DMS153 treated with DMSO at 0.1 percent for 48 hours (cell line): Measurements from ENCODE around the gene MT1A.
A peak's percentile ranks its signal among the peaks of the same experiment; 100 is the strongest.
"Not testable (repeated sequence)": the region's sequence is repeated elsewhere in the genome, so short reads cannot be mapped to it uniquely, and the experiment has no call there.

Experiments used
- DNase-seq: peaks from one replicate; lab custom pipeline; 2025; ENCODE audit not compliant: unreplicated experiment; lab: John Stamatoyannopoulos, UW

Gene MT1A

DNA sequence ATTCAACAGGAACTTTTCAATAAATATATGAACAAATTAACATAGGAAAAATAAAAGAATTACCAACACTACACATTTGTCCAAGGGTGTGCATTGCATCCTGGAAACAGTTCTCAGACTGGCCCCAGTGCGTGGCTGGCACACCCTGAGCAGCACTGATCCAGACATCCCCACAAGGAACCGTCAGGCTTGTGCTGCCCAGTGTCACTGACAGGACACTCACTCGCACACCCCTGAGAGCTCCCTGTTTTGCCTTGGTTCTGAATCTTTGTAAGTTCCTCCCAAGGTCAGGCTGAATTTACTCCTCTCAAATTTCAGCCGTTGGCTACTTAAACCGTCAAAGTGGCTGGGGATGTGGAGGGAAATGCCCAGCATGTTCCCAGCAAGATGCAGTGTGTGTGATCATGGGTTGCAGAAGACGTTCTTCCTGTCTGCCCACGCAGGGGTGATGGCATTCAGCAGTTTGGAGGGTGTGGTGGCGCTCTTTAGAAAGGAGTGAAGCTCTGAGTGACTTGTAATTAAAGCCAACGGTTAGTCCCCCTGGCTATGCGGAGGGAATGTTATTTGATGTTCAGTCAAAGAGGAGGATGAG is 28.4 kb upstream of the MT1A start:
- DNase-seq = peak; percentile 24

DNA sequence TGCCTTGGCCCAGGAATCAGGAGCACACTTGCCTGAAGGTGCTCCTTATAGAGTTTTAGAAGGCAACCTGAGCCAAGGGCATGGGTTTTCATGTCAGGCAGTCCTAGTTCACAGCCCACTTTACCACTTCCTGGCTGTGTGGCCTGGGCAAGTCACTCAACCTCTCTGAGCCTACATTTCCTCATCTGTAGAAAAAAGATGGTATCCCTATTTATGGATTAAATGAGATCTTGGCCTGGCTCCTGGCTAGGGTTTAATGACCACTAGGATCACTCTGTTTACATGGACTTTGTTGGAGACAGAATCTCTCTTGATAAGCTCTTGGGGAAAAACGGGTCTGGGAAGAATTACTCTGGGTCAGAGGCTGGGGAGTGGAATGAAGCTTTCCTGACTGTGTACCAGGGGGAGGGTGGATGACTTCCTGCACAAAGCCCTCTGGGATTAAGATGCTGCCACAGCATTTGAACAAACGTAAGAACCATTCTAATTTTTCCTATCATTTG is 27.8 kb upstream of the MT1A start:
- no peak for DNase-seq

DNA sequence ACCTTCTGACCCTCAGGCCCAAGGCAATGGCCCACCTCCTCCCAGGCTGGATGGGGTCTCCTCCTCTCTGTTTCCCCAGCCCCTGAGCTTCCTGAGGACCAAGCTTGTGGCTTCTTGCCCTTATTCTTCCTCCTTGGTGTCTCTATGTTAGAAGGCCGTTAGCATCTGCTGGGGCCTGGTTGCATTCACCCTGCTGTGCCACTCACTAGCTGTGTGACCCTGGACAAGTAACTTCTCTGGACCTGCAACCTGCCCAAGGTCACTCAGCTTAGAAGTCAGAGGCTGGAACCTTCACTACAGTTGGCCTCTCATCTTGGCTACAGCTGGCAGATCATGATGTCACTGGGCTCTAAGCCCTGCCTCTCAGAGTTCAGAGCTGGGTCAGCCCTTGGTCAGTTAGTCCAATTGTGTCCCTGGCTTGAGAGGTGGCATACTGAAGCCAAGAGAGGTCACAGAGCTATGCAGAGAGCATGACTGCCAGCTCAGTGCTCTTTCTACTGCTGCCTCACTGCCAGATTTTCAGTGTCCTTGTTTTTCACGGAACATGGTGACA is 27.1 kb upstream of the MT1A start:
- DNase-seq = no peak

DNA sequence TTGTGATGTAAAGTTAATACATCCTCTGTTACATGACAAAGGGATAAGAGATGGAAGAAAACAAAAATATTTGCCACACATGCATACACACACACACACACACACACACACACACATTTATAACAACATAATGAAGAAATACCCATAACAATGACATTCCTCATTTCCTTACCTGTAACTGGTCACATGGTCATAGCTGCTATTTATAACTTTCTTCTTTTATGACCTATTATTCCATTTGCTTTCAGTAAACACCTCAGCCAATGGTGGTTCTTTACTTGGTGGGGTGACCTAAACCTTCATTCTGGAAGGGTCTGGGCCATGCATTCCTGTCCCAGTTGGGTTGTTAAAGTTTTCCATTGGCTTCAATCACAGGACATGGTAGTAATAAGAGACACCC is 24.8 kb upstream of the MT1A start:
- DNase-seq = no peak

DNA sequence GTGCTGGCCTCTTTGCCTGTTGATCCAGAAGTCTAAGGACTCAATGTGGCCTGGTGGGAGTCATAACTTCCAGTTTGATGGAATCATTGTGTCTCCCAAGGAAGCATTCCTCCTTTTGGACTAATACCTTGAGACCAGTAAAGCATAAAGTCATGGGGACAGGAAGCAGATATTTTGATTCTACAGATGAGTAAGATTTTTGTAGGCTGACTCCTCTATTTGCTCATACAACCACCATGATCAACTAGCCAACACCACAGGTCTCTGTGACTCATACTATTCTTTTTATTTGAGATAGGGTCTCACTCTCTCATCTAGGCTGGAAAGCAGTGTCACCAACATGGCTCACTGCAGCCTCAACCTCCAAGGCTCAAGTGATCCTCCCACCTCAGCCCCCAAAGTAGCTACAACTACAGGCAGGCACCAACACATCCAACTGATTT is 23.9 kb upstream of the MT1A start:
- DNase-seq = no peak

DNA sequence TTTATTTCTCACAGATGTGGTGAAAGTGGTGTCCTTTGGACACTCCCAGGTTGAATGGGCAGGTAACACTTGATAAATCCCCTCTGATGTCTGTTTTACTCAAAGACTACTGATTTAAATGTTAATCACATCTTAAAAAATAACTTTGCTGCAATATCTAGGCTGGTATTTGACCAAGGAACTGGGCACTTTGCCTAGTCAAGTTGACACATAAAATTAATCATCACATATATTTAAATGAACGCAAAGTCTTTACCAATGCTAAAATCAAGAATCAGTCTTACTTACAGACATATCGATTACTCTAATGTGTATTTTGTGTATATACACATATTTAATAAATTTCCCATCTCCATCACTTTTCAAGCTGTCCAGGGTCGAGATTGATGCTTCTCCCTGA is 23.1 kb upstream of the MT1A start:
- no peak for DNase-seq

DNA sequence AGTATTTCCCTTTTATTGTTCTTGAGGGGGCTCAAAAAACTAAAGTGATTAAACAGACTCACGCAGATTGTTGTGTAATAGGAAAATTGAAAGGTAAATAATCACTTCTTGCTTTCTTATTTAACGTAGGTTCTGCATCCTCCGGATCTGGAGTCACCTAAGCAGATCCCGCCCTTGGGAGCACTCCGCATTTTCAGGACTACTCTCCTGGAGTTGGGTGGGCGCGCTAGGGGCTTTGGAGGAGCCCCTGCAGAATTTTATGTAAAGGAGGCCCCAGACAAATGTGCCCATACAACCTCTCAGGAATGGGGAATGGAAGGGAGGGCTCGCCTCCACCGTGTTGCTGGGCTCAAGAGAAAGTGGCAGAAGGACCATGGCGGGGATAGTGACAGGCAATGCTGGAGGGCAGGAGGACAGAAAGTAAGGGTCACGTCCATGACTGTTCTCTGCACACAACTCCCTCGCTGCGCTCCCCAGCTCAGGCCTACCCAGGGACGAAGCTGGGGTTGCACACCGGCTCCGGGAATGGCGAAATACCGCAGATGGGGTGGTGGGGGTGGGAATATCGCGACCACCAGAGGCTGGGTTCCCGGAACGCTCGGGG is 21.8 kb upstream of the MT1A start:
- DNase-seq = no peak

DNA sequence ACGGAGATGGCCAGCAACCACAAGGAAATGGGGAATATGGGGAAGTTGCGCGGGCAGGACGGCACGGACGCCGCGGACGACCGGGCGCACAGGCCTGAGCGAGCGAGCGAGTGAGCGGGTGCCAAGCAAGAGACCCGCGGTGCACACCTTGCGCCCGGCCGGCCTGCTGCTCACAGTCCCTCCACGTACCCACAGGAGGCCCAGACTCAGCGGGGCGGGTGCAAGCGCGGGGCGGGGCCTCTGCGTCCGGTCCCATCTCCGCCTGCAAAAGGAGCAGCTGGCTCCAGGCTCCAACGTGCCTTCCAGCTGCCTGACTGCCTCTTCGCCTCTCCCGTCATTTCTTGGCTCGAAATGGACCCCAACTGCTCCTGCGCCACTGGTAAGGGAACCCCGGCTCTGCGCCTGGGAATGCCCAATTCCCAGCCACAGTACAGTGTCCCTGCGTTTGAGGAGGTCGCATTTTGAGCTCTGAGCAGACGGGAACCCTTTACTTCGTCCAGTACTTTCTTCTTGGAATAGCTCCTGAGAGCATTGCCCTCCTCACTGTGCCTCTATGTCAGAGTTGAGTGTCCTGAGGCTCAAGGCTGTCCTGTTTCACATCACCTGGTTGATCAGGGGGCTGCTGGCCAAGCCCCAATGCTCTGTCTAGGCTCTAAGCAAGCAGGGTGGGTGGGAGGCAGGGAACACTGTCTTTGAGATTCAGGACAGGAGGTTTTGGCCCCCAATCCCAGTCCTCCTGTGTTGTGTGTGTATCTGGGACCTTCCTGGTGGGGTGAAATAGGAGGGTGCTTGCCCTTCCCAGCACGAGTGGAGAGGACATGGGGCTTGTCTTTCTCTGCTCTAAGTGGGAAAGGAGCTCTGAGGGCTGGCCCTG is 21.0 kb upstream of the MT1A start:
- DNase-seq = peak; percentile 33

DNA sequence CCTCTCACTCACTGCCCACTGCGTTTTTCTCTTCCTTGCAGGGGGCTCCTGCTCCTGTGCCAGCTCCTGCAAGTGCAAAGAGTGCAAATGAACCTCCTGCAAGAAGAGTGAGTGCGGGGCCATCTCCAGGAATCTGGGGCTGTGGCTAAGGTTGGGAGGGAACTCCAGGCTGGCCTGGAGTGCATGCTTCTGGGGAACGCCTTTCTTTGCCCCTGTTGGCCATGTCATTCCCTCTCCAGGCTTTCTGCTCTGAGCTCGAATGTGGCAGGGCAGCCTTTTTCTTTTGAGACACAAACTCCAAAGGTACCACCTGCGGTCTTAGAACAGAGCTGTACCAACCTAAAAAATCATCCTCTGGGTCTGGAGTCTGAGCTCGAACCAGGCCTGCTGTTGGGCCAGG is 20.3 kb upstream of the MT1A start:
- DNase-seq = no peak

DNA sequence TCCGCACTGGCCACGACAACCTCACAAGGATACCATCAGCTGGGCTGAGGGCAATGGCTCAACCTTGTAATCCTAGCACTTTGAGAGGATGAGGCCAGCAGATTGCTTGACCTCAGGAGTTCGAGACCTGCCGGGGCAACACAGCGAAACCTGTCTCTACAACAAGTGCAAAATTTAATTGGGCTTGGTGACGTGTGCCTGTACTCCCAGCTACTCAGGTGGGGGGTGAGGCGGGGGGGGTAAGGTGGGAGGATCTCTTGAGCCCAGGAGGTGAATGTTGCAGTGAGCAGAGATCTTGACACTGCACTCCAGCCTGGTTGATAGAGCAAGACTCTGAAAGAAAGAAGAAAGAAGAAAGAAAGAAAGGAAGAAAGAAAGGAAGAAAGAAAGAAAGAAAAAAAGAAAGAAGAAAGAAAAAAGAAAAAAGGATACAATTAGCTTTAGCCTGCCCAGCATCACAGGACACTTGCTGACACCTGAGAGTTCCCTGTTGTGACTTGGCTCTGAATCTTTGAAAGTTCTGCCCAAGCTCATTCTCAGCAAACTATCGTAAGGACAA is 18.0 kb upstream of the MT1A start:
- DNase-seq = no peak

DNA sequence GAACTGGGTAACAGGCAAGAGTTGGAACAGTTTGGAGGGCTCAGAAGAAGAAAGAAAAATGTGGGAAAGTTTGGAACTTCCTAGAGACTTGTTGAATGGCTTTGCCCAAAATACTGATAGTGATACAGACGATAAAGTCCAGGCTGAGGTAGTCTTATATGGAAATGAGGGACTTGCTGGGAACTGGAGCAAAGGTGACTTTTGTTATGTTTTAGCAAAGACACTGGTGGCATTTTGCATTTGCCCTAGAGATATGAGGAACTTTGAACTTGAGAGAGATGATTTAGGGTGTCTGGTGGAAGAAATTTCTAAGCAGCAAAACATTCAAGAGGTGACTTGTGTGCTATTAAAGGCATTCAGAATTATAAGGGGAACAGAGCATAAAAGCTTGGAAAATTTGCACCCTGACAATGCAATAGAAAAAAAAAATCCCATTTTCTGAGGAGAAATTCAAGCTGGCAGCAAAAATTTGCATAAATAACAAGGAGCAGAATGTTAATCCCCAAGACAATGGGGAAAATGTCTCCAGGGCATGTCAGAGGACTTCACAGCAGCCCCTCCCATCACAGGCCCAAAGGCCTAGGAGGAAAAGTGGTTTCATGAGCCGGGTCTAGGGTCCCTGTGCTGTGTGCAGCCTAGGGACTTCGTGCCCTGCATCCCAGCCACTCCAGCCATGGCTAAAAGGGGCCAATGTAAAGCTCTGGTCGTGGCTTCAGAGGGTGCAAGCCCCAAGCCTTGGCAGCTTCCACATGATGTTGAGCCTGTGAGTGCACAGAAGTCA is 16.6 kb upstream of the MT1A start:
- not testable (repeated sequence) for DNase-seq

DNA sequence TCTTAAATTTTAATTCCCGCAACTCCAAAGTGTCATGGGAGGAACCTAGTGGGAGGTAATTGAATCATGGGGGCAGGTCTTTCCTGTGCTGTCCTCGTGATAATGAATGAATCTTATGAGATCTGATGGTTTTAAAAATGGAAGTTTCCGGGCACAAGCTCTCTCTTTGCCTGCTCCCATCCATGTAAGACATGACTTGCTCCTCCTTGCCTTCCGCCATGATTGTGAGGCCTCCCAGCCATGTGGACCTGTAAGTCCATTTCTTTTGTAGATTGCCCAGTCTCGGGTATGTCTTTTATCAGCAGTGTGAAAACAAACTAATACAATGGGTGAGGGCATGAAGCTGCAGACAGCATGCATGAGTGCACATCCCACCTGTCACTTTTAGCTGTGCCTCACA is 15.3 kb upstream of the MT1A start:
- not testable (repeated sequence) for DNase-seq

DNA sequence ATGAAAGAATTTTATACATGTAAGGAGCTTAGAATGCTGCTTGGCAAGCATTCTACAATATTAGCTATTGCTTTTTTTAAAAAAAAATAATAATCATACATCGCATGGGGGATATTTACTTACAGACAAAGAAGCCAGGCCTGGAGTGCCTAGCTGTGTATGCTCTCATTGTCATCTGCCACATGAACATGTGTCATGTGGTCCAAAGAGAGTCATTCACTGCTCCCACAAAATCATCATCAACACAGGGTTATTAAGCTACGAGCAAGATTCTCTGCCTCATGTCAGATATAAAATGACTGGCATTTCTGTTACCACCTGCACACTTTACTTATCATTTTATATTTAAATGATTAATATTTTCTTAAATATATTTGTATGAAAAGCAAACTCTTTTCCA is 14.8 kb upstream of the MT1A start:
- DNase-seq = no peak

DNA sequence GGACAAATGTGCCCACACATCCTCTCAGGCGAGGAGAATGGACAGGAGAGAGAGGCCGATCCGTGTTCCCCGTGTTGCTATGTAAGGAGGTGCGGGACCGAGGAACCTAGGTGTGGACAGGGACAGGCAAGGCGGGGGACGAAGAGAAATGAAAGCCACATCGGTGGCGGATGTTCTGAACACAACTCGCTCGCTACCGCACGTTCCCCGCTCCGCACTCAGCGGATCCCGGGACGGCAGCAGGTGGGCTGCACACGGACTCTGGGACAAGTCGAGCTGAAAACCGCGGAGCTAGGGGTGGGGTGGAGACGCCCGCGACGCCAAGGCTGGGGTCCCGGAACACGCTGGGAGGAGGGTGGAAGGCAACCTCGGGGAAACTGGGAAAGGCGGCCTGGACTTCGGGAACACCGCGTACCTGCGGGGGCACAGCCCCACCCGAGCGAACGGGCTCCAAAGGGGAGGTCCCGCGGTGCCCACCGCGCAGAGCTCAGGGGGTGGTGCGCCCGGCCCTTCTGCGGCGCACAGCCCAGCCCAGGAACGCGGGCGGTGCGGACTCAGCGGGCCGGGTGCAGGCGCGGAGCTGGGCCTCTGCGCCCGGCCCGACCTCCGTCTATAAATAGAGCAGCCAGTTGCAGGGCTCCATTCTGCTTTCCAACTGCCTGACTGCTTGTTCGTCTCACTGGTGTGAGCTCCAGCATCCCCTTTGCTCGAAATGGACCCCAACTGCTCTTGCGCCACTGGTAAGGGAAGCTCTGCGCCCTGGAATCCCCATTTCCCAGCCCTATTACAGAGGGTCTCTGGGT is 13.1 kb upstream of the MT1A start, which contains the start of gene MT1E:
MT1E (plus strand) TSS at position 642 of the 803 bp plus-strand sequence; CDS start at position 713, 71 bp downstream.
- DNase-seq = peak; percentile 45

DNA sequence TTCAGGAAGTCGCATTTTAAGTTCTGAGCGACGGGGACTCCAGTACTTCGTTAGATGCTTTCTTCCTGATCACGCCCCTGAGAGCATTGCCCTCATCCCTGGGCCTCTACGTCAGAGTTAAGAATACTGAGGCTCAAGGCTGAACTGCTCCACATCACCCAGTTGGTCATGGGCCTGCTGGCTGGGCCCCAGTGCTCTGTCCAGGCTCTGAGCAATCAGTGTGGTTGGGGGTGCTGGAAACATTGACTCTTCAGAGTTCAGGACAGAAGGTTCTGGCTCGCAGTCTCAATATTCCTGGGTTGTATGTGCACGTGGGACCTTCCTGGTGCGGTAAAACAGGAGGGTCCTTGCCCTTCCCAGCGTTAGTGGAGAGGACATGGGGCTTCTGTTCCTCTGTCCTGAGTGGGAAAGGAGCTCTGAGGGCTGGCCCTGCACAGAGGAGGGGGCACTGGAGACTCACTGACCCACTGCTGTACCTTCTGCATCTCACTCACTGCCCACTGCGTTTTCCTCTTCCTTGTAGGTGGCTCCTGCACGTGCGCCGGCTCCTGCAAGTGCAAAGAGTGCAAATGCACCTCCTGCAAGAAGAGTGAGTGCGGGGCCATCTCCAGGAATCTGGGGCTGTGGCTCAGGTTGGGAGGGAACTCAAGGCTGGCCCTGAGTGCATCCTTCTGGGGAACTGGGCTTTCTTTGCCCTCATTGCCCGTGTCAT is 12.4 kb upstream of the MT1A start:
- no peak for DNase-seq

DNA sequence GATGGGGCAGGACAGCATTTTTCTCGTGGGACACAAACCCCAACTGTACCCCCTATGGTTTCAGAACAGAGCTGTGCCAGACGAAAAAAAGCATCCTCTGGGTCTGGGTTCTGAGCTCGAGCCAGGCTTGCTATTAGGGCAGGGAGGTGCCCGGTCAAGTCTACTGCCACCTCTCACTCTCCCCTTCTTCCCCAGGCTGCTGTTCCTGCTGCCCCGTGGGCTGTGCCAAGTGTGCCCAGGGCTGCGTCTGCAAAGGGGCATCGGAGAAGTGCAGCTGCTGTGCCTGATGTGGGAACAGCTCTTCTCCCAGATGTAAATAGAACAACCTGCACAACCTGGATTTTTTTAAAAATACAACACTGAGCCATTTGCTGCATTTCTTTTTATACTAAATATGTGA is 11.8 kb upstream of the MT1A start:
- DNase-seq = no peak

DNA sequence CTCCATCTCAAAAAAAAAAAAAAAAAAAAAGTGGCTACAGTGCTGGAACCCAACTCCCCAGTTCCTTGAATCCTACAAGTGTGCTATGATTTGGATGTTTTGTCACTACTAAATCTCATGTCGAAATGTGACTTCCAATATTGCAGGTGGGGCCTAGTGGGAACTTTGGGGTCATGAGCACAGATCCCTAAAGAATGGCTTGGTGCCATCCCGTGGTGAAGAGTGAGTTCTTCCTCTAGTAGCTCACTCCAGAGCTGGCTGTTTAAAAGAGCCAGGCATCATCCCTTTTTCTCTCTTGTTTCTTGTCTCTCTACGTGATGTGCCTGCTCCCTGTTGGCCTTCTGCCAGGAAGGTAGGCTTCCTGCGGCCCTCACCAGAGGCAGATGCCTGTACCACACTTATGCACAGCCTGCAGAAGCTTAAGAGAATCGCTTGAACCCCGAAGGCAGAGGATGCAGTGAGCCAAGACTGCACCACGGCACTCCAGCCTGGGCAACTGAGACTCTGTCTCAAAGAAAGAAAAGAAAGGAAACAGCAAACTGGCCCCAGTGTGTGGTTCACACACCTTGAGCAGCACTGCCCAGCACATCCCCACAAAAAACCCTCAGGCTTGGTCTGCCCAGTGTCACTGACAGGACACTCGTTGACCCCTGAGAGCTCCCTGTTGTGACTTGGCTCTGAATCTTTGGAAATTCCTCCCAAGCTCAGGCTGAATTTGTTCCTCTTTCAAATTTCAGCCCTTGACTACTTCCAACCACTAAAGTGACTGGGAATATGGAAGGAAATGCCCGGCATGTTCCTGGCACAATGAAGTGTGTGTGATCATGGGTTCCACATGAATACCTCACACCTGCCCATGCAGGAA is 9.7 kb upstream of the MT1A start:
- DNase-seq = no peak

DNA sequence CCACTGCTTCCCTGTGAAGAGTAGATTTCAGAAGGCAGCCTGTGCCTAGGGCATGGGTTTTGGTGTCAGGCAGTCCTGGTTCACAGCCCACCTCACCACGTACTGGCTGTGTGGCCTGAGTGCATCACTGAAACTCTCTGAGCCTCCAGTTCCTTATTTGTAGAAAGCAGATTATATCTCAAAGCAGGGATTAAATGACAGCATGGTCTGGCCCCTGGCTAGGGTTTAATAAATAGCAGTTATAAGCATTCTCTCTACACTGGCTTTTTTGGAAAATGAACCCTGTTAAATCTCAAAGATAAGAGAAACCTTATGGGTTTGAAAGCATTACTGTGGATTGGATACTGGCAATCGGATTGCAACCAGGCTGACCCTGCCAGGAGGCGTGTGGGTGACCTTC is 8.9 kb upstream of the MT1A start:
- no peak for DNase-seq
